PC-3 (cell line): ENCODE data around the gene PRKAR1B. TPM values are rescaled to one million over a fixed set of nuclear protein-coding genes. Genes with fewer than 3 reads are reported as not detected.
"Not testable (repeated sequence)": the region's sequence is repeated elsewhere in the genome, so short reads cannot be mapped to it uniquely, and the experiment has no call there.

Source experiments
- ATAC-seq: fragments of 200-7000 bp; cut with Tn5 transposase; 2 replicates; pipeline ENCODE4 v1.9.1; 2020; ENCODE audit warnings: mild to moderate bottlenecking, moderate library complexity
- BruUV-seq: library from RNA; stranded (reverse); fragments of 400-500 nt; replicated peaks from 2 replicates; lab custom pipeline; 2021; lab: Mats Ljungman, UMichigan
- CTCF ChIA-PET: fragments of 300-600 bp; sonication (Branson Sonifier 250); formaldehyde crosslinking; loops from one replicate; lab custom pipeline; 2022; ENCODE audit warnings: antibody characterized with exemption; lab: Charles Lee
- POLR2A ChIA-PET: fragments of 300-600 bp; sonication (Branson Sonifier 250); formaldehyde crosslinking; loops from one replicate; lab custom pipeline; 2022; ENCODE audit warnings: antibody characterized with exemption; ENCODE audit not compliant: unreplicated experiment; lab: Charles Lee
- DNase-seq: peaks from one replicate; pipeline ENCODE4 v3.0.0-alpha.2; 2015
- H2AFZ ChIP-seq: fragments of 300-600 bp; sonication (generic); 2 replicates; pipeline ENCODE4 v1.6.0; 2016; ENCODE audit warnings: antibody characterized with exemption, low read length
- H3F3A ChIP-seq: fragments of 300-600 bp; sonication (generic); one replicate; pipeline ENCODE4 v1.6.0; 2017; ENCODE audit warnings: antibody characterized with exemption, low read length, control low read depth, mild to moderate bottlenecking; ENCODE audit not compliant: unreplicated experiment
- H3K27ac ChIP-seq: fragments of 300-600 bp; sonication (generic); 2 replicates; pipeline ENCODE4 v1.5.1; 2016; ENCODE audit warnings: mild to moderate bottlenecking, low read length
- H3K27me3 ChIP-seq: fragments of 300-600 bp; sonication (generic); 2 replicates; pipeline ENCODE4 v1.6.1; 2016; ENCODE audit warnings: low read length, mixed read lengths
- H3K36me3 ChIP-seq: fragments of 300-600 bp; sonication (generic); 2 replicates; pipeline ENCODE4 v1.6.1; 2016; ENCODE audit warnings: low read depth, mixed run types, low read length, mixed read lengths
- H3K4me1 ChIP-seq: fragments of 300-600 bp; sonication (generic); 2 replicates; pipeline ENCODE4 v1.5.1; 2016; ENCODE audit warnings: low read length; ENCODE audit not compliant: insufficient read depth
- H3K4me2 ChIP-seq: fragments of 300-600 bp; sonication (generic); 2 replicates; pipeline ENCODE4 v1.6.0; 2016; ENCODE audit warnings: low read length
- H3K4me3 ChIP-seq: fragments of 300-600 bp; sonication (generic); 2 replicates; pipeline ENCODE4 v1.5.1; 2016; ENCODE audit warnings: mild to moderate bottlenecking, low read length, mixed read lengths
- H3K79me2 ChIP-seq: fragments of 300-600 bp; sonication (generic); 2 replicates; pipeline ENCODE4 v1.6.1; 2017; ENCODE audit warnings: low read length, mixed read lengths
- H3K9ac ChIP-seq: fragments of 300-600 bp; sonication (generic); 2 replicates; pipeline ENCODE4 v1.6.0; 2016; ENCODE audit warnings: mild to moderate bottlenecking, low read length
- H3K9me2 ChIP-seq: fragments of 300-600 bp; sonication (generic); replicated peaks from 2 replicates; pipeline ENCODE4 v1.6.1; 2016; ENCODE audit warnings: mixed run types, low read length, mixed read lengths
- H3K9me3 ChIP-seq: fragments of 300-600 bp; sonication (generic); 2 replicates; pipeline ENCODE4 v1.6.1; 2016; ENCODE audit warnings: low read length, mixed read lengths
- H4K20me1 ChIP-seq: fragments of 300-600 bp; sonication (generic); 2 replicates; pipeline ENCODE4 v1.6.1; 2016; ENCODE audit warnings: low read length, mixed read lengths
- CTCF ChIP-seq: fragments of 300-600 bp; sonication (generic); conservative IDR thresholded peaks from 2 replicates; pipeline ENCODE4 v1.5.1; 2017; ENCODE audit warnings: antibody characterized with exemption, low read depth, mild to moderate bottlenecking, low read length
- EZH2 ChIP-seq: fragments of 300-600 bp; sonication (generic); IDR thresholded peaks from one replicate; pipeline ENCODE4 v1.6.1; 2017; ENCODE audit warnings: antibody characterized with exemption, mild to moderate bottlenecking, low read length; ENCODE audit not compliant: unreplicated experiment
- EZH2phosphoT487 ChIP-seq: fragments of 300-600 bp; sonication (generic); IDR thresholded peaks from 2 replicates; pipeline ENCODE4 v1.6.1; 2018; ENCODE audit warnings: mild to moderate bottlenecking, antibody characterized with exemption, low read length, borderline replicate concordance
- intact Hi-C: fragments of 100-400 bp; cut with micrococcal nuclease; formaldehyde crosslinking; loops from 2 replicates; pipeline ENCODE4 v1.9.0; 2023
- total RNA-seq: library from RNA; depleted of rRNA; stranded (reverse); fragments of >200 nt; gene quantifications from 2 replicates; pipeline ENCODE4 v1.2.3, GENCODE V29; 2014

Gene PRKAR1B
- total RNA-seq, 1 experiment from 2014 or later, result 15.6 TPM

- Histone ChIP-seq H3K79me2 (no peaks in the 10 kb centered on the region), H3K9me3 (no peaks in the 10 kb centered on the region), H3K4me3 (no peak overlapping the region), H3K9me2 (no peaks in the 10 kb centered on the region), H3F3A (no peaks in the 10 kb centered on the region), H2AFZ (no peak overlapping the region), H3K27me3 (no peaks in the 10 kb centered on the region), H3K9ac (no peak overlapping the region), H3K4me1 (no peaks in the 10 kb centered on the region), H4K20me1 (no peaks in the 10 kb centered on the region), H3K4me2 (no peak overlapping the region), H3K36me3 (no peaks in the 10 kb centered on the region), H3K27ac (no peak overlapping the region)
- CTCF ChIA-PET, result no interaction called here
- no peak for ATAC-seq
- DNase-seq, result no peak
- intact Hi-C loops, result no loop called here
- POLR2A ChIA-PET, result no interaction called here
- TF ChIP-seq CTCF (no peak), EZH2 (no peak), EZH2phosphoT487 (no peak)
- BruUV-seq, result no TSS peak
Observed at GRCh38 chr7:555551-556160, 171.4 kb downstream of the PRKAR1B start.

GRCh38 chr7:553636-554111, 173.4 kb downstream of the PRKAR1B start:
- DNase-seq (no peak), ATAC-seq (no peak)
- POLR2A ChIA-PET, result no interaction called here
- Histone ChIP-seq H3K4me3 (no peak overlapping the region), H3K4me1 (no peaks in the 10 kb centered on the region), H3K79me2 (no peaks in the 10 kb centered on the region), H3K36me3 (no peaks in the 10 kb centered on the region), H3K4me2 (no peak overlapping the region), H3K9me2 (no peaks in the 10 kb centered on the region), H3F3A (no peaks in the 10 kb centered on the region), H3K9ac (no peak overlapping the region), H3K27me3 (no peaks in the 10 kb centered on the region), H3K27ac (no peak overlapping the region), H2AFZ (no peak overlapping the region), H4K20me1 (no peaks in the 10 kb centered on the region), H3K9me3 (no peaks in the 10 kb centered on the region)
- no TSS peak for BruUV-seq
- intact Hi-C loops, result no loop called here
- CTCF ChIA-PET, result no interaction called here
- TF ChIP-seq CTCF (no peak), EZH2phosphoT487 (no peak), EZH2 (no peak)

- Histone ChIP-seq H3K4me1 (no peaks in the 10 kb centered on the region), H2AFZ (no peak overlapping the region), H3K4me2 (no peak overlapping the region), H3K79me2 (no peaks in the 10 kb centered on the region), H3K9me3 (no peaks in the 10 kb centered on the region), H4K20me1 (no peaks in the 10 kb centered on the region), H3K9ac (no peak overlapping the region), H3K9me2 (no peaks in the 10 kb centered on the region), H3F3A (no peaks in the 10 kb centered on the region), H3K4me3 (no peak overlapping the region), H3K27me3 (no peaks in the 10 kb centered on the region), H3K27ac (no peak overlapping the region), H3K36me3 (no peaks in the 10 kb centered on the region)
- no peak for ATAC-seq
- CTCF ChIA-PET, result no interaction called here
- intact Hi-C loops, result no loop called here
- DNase-seq, result no peak
- POLR2A ChIA-PET, result no interaction called here
- BruUV-seq, result no TSS peak
- TF ChIP-seq EZH2phosphoT487 (no peak), EZH2 (no peak), CTCF (no peak)
Observed at GRCh38 chr7:552868-553635, 174.0 kb downstream of the PRKAR1B start.

GRCh38 chr7:552151-552867, 174.8 kb downstream of the PRKAR1B start:
- H2AFZ ChIP-seq, ATAC-seq, POLR2A ChIA-PET, H3K27me3 ChIP-seq, H3K27ac ChIP-seq, H3K9me2 ChIP-seq, H3K4me3 ChIP-seq, DNase-seq, H3K4me1 ChIP-seq, CTCF ChIA-PET, H3K9me3 ChIP-seq, H3K4me2 ChIP-seq, H3K9ac ChIP-seq, intact Hi-C loops, H3K36me3 ChIP-seq, BruUV-seq, H3F3A ChIP-seq, H3K79me2 ChIP-seq, H4K20me1 ChIP-seq: not testable (repeated sequence)
